Measurements from ENCODE around the gene IYD. TPM values are rescaled to one million over a fixed set of nuclear protein-coding genes. Genes with fewer than 3 reads are reported as not detected.
A peak's percentile ranks its signal among the peaks of the same experiment; 100 is the strongest.

Gene IYD
- total RNA-seq, 1 donor from 2014 or later: not detected

GRCh38 chr6:150325066-150325772 lies 43.6 kb upstream of the IYD start:
- Histone ChIP-seq H3K27me3 (ENCODE audit: control insufficient read depth, insufficient read depth, low read length) (no peaks in the 10 kb centered on the region), H3K36me3 (ENCODE audit: control insufficient read depth, insufficient read depth, low read length) (no peaks in the 10 kb centered on the region), H3K4me3 (ENCODE audit: low read depth, low read length) (no peak overlapping the region)
- TF ChIP-seq CTCF (IDR thresholded peaks at IDR 0.05; ENCODE audit: insufficient read depth, low read length, poor library complexity, severe bottlenecking): no peak
- DNase-seq (ENCODE audit: low read depth): peak; percentile 35

- no peaks in the 10 kb centered on the region for H3K27me3 ChIP-seq (ENCODE audit: control insufficient read depth, insufficient read depth, low read length)
- no peak for TF ChIP-seq CTCF (IDR thresholded peaks at IDR 0.05; ENCODE audit: insufficient read depth, low read length, poor library complexity, severe bottlenecking)
- H3K4me3 ChIP-seq (ENCODE audit: low read depth, low read length): no peak overlapping the region
- no peaks in the 10 kb centered on the region for H3K36me3 ChIP-seq (ENCODE audit: control insufficient read depth, insufficient read depth, low read length)
- no peak for DNase-seq (ENCODE audit: low read depth)
Measured at GRCh38 chr6:150327117-150327774, 41.6 kb upstream of the IYD start.

- Histone ChIP-seq H3K27me3 (ENCODE audit: control insufficient read depth, insufficient read depth, low read length) (no peaks in the 10 kb centered on the region), H3K36me3 (ENCODE audit: control insufficient read depth, insufficient read depth, low read length) (no peaks in the 10 kb centered on the region), H3K4me3 (ENCODE audit: low read depth, low read length) (no peak overlapping the region)
- TF ChIP-seq CTCF (IDR thresholded peaks at IDR 0.05; ENCODE audit: insufficient read depth, low read length, poor library complexity, severe bottlenecking): no peak
- no peak for DNase-seq (ENCODE audit: low read depth)
Measured at GRCh38 chr6:150328744-150329405, 39.9 kb upstream of the IYD start.

GRCh38 chr6:150331344-150331743 lies 37.5 kb upstream of the IYD start:
- no peaks in the 10 kb centered on the region for H3K27me3 ChIP-seq (ENCODE audit: control insufficient read depth, insufficient read depth, low read length)
- H3K36me3 ChIP-seq (ENCODE audit: control insufficient read depth, insufficient read depth, low read length): no peaks in the 10 kb centered on the region
- TF ChIP-seq CTCF (IDR thresholded peaks at IDR 0.05; ENCODE audit: insufficient read depth, low read length, poor library complexity, severe bottlenecking): no peak
- no peak overlapping the region for H3K4me3 ChIP-seq (ENCODE audit: low read depth, low read length)
- no peak for DNase-seq (ENCODE audit: low read depth)

- no peak for DNase-seq (ENCODE audit: low read depth)
- Histone ChIP-seq H3K4me3 (ENCODE audit: low read depth, low read length) (no peak overlapping the region), H3K27me3 (ENCODE audit: control insufficient read depth, insufficient read depth, low read length) (no peaks in the 10 kb centered on the region), H3K36me3 (ENCODE audit: control insufficient read depth, insufficient read depth, low read length) (no peaks in the 10 kb centered on the region)
- no peak for TF ChIP-seq CTCF (IDR thresholded peaks at IDR 0.05; ENCODE audit: insufficient read depth, low read length, poor library complexity, severe bottlenecking)
Measured at GRCh38 chr6:150332939-150333584, 35.8 kb upstream of the IYD start.

Data from kidney epithelial cell (primary cell).